Measurements from ENCODE around the gene ALLC. TPM values are rescaled to one million over a fixed set of nuclear protein-coding genes. Genes with fewer than 3 reads are reported as not detected.
"Not testable (repeated sequence)": the region's sequence is repeated elsewhere in the genome, so short reads cannot be mapped to it uniquely, and the experiment has no call there.

Gene ALLC
- total RNA-seq, 1 experiment from 2014 or later: not detected

- no peak for DNase-seq (ENCODE audit: low spot score)
These were observed 31.7 kb upstream of the ALLC start for GRCh38 chr2:3626118-3626811.

GRCh38 chr2:3626812-3627499, 31.0 kb upstream of the ALLC start:
- no peak for DNase-seq (ENCODE audit: low spot score)

- DNase-seq (ENCODE audit: low spot score): no peak
These were observed 30.4 kb upstream of the ALLC start for GRCh38 chr2:3627500-3628100.

- no peak for DNase-seq (ENCODE audit: low spot score)
These were observed 29.7 kb upstream of the ALLC start for GRCh38 chr2:3628241-3628679.

GRCh38 chr2:3628800-3629199, 29.2 kb upstream of the ALLC start:
- no peak for DNase-seq (ENCODE audit: low spot score)

- no peak for DNase-seq (ENCODE audit: low spot score)
These were observed 27.4 kb upstream of the ALLC start for GRCh38 chr2:3630631-3631030.

GRCh38 chr2:3631161-3631850, 26.7 kb upstream of the ALLC start:
- DNase-seq (ENCODE audit: low spot score): no peak

- DNase-seq (ENCODE audit: low spot score): no peak
These were observed 25.9 kb upstream of the ALLC start for GRCh38 chr2:3631851-3632659.

GRCh38 chr2:3633089-3633981, 24.7 kb upstream of the ALLC start:
- DNase-seq (ENCODE audit: low spot score): no peak

- no peak for DNase-seq (ENCODE audit: low spot score)
These were observed 23.9 kb upstream of the ALLC start for GRCh38 chr2:3633982-3634595.

GRCh38 chr2:3634596-3635121, 23.3 kb upstream of the ALLC start:
- DNase-seq (ENCODE audit: low spot score): no peak

GRCh38 chr2:3635171-3635974, 22.6 kb upstream of the ALLC start:
- no peak for DNase-seq (ENCODE audit: low spot score)

GRCh38 chr2:3635975-3636327, 22.0 kb upstream of the ALLC start:
- DNase-seq (ENCODE audit: low spot score): not testable (repeated sequence)

- DNase-seq (ENCODE audit: low spot score): no peak
These were observed 21.3 kb upstream of the ALLC start for GRCh38 chr2:3636586-3637310.

- no peak for DNase-seq (ENCODE audit: low spot score)
These were observed 20.7 kb upstream of the ALLC start for GRCh38 chr2:3637311-3637675.

GRCh38 chr2:3637692-3638455, 20.1 kb upstream of the ALLC start:
- DNase-seq (ENCODE audit: low spot score): no peak

- DNase-seq (ENCODE audit: low spot score): no peak
These were observed 19.6 kb upstream of the ALLC start for GRCh38 chr2:3638456-3638810.

Measured in H4 (cell line).